ENCODE results near the gene PDE6H. TPM values are rescaled to one million over a fixed set of nuclear protein-coding genes. Genes with fewer than 3 reads are reported as not detected.

Gene PDE6H
- total RNA-seq, 2 experiments from 2014 or later = not detected

- Mint-ChIP-seq H3K27me3 (no peaks in the 10 kb centered on the region), H3K4me1 (peaks cover 50% of the 10 kb centered on the region), H3K27ac (peak overlapping the region; percentile 97), H3K4me3 (peak overlapping the region; percentile 98), H3K9me3 (no peaks in the 10 kb centered on the region), H3K36me3 (peaks cover 46% of the 10 kb centered on the region)
- no peak for DNase-seq
Measured at GRCh38 chr12:14958361-14959125, 14.3 kb upstream of the PDE6H start.

DNA sequence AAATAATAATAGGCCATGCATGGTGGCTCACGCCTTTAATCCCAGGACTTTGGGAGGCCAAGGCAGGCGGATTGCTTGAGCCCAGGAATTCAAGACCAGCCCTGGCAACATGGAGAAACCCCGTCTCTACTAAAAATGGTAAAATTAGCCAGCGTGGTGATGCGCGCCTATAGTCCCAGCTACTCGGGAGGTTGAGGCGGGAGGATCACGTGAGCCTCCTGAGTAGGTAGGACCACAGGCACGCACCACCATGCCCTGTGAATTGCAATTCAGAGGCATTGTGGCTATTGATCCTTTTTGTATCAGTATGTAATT is 13.8 kb upstream of the PDE6H start:
- no peaks in the 10 kb centered on the region for H3K9me3 Mint-ChIP-seq
- H3K4me3 Mint-ChIP-seq = peak overlapping the region; percentile 98
- H3K27me3 Mint-ChIP-seq = no peaks in the 10 kb centered on the region
- H3K36me3 Mint-ChIP-seq = peaks cover 43% of the 10 kb centered on the region
- no peak for DNase-seq
- H3K4me1 Mint-ChIP-seq = peaks cover 50% of the 10 kb centered on the region
- H3K27ac Mint-ChIP-seq = peak overlapping the region; percentile 97

GRCh38 chr12:14959463-14959862 is 13.4 kb upstream of the PDE6H start:
- peak overlapping the region; percentile 97 for H3K27ac Mint-ChIP-seq
- no peak for DNase-seq
- H3K4me3 Mint-ChIP-seq = peak overlapping the region; percentile 98
- H3K9me3 Mint-ChIP-seq = no peaks in the 10 kb centered on the region
- H3K27me3 Mint-ChIP-seq = no peaks in the 10 kb centered on the region
- peaks cover 48% of the 10 kb centered on the region for H3K4me1 Mint-ChIP-seq
- peaks cover 41% of the 10 kb centered on the region for H3K36me3 Mint-ChIP-seq

DNA sequence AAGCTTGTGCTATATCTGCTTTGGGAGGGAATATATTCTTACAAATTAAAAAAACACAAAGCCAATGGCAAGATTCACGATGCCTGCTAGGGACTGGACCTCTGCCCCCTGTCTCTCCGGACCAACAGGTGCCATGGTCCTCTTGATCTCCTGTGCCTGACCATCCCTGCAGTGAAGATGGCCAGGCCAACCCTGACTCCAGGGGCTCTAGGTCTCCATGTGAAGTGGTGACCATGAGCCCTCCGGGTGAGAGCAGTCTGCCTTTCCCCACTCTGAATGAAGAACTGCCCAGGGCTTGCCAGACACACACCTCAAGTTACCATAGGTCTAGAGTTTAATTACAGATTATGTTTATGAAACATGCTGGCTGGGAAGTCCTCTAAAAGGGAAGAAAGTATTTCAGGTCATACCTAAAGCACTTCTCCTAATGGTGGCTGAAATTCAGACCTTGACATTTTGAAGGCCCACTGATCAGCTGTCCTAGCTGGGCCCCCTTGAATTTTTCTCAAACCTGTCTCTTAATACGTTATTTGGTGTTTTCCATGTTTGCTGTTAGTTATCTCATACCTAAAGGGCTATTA is 12.8 kb upstream of the PDE6H start:
- no peaks in the 10 kb centered on the region for H3K27me3 Mint-ChIP-seq
- peaks cover 50% of the 10 kb centered on the region for H3K4me1 Mint-ChIP-seq
- peak overlapping the region; percentile 98 for H3K4me3 Mint-ChIP-seq
- peak overlapping the region; percentile 97 for H3K27ac Mint-ChIP-seq
- H3K36me3 Mint-ChIP-seq = peaks cover 39% of the 10 kb centered on the region
- DNase-seq = no peak
- no peaks in the 10 kb centered on the region for H3K9me3 Mint-ChIP-seq

- Mint-ChIP-seq H3K27ac (peak overlapping the region; percentile 97), H3K36me3 (peaks cover 39% of the 10 kb centered on the region), H3K4me3 (peak overlapping the region; percentile 98), H3K4me1 (peaks cover 53% of the 10 kb centered on the region), H3K27me3 (no peaks in the 10 kb centered on the region), H3K9me3 (no peaks in the 10 kb centered on the region)
- DNase-seq = no peak
Measured at GRCh38 chr12:14960548-14961465, 12.0 kb upstream of the PDE6H start.

DNA sequence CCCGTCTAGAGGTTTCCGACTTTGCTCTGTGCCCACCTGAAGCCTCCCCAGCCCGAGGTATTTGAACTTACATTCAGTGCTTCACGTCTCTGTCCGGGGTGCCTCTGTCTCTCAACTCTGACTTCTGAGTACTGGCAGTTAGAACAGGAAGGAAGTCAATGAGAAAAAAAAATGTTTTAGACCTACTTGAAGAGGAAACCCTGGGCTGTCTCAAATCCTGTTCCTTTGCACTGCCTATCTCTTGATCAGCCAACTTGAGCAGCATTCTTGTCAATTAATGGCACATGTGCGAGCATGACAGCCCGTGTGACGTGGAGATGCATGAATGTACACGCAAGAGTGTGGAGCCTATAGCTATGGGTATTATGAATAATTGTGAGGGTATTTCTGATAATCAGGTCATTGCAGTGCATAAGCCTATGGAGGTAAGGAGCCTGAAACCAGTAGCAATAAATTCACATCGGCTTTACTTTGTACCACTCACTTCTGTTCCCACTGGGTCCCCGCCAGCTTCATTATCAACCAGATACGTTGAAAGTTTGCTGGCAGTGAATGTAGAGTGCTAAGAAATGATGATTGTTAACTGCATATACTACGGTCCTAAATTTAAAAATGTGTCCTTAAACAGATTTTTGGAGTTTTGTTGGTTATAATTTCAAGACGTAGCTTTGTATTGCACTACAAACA is 11.2 kb upstream of the PDE6H start, which contains the start of gene ARHGDIB:
Gene ARHGDIB (minus strand): TSS at position 136 of the 687 bp plus-strand sequence. CDS start 10,889 bp downstream, outside the sequence.
- Mint-ChIP-seq H3K4me1 (peaks cover 48% of the 10 kb centered on the region), H3K36me3 (peaks cover 39% of the 10 kb centered on the region), H3K4me3 (peak within 1 kb of the TSS; percentile 98)

DNA sequence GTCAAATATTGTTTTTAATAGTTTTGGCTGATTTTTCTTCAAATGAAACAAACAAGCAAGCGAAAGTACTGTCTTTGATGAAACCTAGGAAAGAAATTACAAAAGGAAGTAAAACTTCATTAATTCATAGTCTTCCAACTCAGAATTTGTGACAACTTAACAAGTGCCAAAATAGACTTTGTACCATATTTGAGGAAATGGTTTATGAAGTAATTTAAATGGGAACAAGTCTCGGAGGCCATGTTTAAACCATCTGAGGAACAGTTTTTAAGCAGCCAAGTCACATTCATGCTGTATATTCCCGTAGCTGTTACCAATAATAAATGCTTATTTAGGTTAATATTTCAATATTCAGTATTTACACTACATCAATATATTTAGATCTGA is 10.7 kb upstream of the PDE6H start:
- Mint-ChIP-seq H3K27ac (peak overlapping the region; percentile 97), H3K4me1 (peaks cover 44% of the 10 kb centered on the region), H3K27me3 (no peaks in the 10 kb centered on the region), H3K4me3 (peak overlapping the region; percentile 98), H3K9me3 (no peaks in the 10 kb centered on the region), H3K36me3 (peaks cover 37% of the 10 kb centered on the region)
- DNase-seq = no peak

More for the DNA sequence above, 11.2 kb upstream of the PDE6H start, which contains the start of gene ARHGDIB:
- Mint-ChIP-seq H3K27me3 (no peaks in the 10 kb centered on the region), H3K9me3 (no peaks in the 10 kb centered on the region), H3K27ac (peak within 1 kb of the TSS; percentile 97)
- DNase-seq = peak; percentile 78

- H3K4me3 Mint-ChIP-seq = peak overlapping the region; percentile 98
- no peaks in the 10 kb centered on the region for H3K9me3 Mint-ChIP-seq
- H3K27me3 Mint-ChIP-seq = no peaks in the 10 kb centered on the region
- DNase-seq = no peak
- H3K27ac Mint-ChIP-seq = peak overlapping the region; percentile 97
- peaks cover 31% of the 10 kb centered on the region for H3K36me3 Mint-ChIP-seq
- peaks cover 43% of the 10 kb centered on the region for H3K4me1 Mint-ChIP-seq
Measured at GRCh38 chr12:14962797-14963196, 10.0 kb upstream of the PDE6H start.

DNA sequence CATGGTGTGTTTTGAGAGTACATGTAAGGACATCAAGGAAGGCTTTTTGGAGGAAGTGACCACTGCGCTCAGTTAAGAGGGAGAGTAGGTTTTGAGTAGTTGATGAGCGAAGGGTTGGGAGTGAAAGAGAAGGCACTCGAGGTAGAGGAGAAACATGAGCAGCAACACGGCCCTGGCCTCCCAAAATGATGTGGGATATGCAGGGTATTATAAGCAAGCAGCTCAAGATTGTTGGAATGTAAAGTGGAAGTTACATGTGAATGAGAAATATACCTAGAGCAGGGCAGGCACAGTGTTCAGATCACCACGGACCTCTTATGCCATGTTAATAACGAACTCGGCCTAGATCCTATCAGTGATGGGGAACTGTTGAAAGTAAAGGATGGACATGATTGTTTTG is 9.3 kb upstream of the PDE6H start:
- Mint-ChIP-seq H3K4me3 (peak overlapping the region; percentile 36), H3K27me3 (no peaks in the 10 kb centered on the region), H3K27ac (peak overlapping the region; percentile 90), H3K4me1 (peaks cover 43% of the 10 kb centered on the region), H3K9me3 (no peaks in the 10 kb centered on the region), H3K36me3 (peaks cover 26% of the 10 kb centered on the region)
- no peak for DNase-seq

DNA sequence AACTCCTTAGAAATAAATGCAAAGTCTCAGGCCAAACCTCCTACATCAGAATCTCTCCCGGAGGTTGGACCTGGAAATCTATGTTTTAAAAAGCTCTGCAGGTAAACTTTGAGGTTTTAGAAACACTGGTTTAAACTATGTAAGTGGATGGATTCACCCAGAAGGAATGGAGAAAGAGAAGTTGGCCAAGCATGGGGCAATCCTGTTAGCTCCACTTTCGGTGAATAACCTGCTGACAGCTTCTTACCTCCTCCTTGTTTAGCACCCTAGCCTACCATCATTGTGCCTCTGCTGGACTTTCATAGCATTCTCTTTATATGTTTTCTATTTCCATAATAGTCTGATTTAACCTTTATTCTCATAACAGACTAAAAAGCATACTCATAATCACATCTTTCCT is 8.4 kb upstream of the PDE6H start:
- Mint-ChIP-seq H3K27me3 (no peaks in the 10 kb centered on the region), H3K27ac (peak overlapping the region; percentile 90), H3K4me1 (peaks cover 44% of the 10 kb centered on the region), H3K36me3 (peaks cover 17% of the 10 kb centered on the region), H3K4me3 (no peak overlapping the region), H3K9me3 (no peaks in the 10 kb centered on the region)
- no peak for DNase-seq

DNA sequence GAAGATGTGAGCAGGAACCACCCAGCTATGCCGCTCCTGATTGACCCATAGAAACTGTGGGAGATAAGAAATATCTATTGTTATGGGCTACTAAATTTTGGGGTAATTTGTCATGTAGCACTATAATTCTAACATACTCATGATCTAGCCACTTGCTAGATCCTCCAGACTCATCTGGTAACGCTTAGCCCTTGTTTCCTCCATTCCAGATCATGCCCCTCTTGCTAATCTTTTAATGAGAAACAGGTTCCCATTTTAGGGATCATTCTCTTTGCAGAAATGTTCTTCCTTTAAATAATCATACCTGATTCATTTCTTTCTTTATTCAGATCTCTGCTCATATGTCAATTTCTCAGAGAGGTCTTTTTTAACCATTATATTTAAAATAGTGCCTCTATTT is 7.6 kb upstream of the PDE6H start:
- DNase-seq = no peak
- H3K36me3 Mint-ChIP-seq = peaks cover 13% of the 10 kb centered on the region
- H3K4me1 Mint-ChIP-seq = peaks cover 45% of the 10 kb centered on the region
- H3K4me3 Mint-ChIP-seq = no peak overlapping the region
- H3K27me3 Mint-ChIP-seq = no peaks in the 10 kb centered on the region
- peaks cover 4% of the 10 kb centered on the region for H3K9me3 Mint-ChIP-seq
- H3K27ac Mint-ChIP-seq = peak overlapping the region; percentile 90

DNA sequence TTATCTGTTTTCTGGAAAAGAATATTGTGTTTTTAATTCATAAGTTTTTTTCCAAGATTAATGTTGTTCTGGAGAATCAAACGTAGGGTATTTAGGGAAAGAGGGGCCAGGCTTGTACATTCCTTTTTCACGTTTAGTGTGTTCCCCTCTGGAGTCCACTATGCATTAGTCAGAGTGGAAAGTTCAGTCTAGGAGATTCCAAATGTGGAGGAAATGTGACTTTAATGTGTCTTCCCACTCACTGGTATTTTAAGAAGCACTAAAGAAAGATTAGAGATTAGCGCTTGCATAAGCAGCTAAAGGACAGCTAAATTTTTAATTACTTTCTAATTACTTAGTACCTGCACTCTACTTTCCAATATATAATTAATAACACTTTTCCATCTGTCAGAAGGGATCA is 4.4 kb upstream of the PDE6H start:
- peaks cover 54% of the 10 kb centered on the region for H3K4me1 Mint-ChIP-seq
- no peaks in the 10 kb centered on the region for H3K27me3 Mint-ChIP-seq
- no peak overlapping the region for H3K27ac Mint-ChIP-seq

GRCh38 chr12:14970473-14970872 is 2.4 kb upstream of the PDE6H start:
- no peaks in the 10 kb centered on the region for H3K27me3 Mint-ChIP-seq
- DNase-seq = no peak
- peaks cover 3% of the 10 kb centered on the region for H3K36me3 Mint-ChIP-seq
- no peak overlapping the region for H3K27ac Mint-ChIP-seq
- H3K4me3 Mint-ChIP-seq = no peak overlapping the region
- peaks cover 5% of the 10 kb centered on the region for H3K9me3 Mint-ChIP-seq
- peaks cover 39% of the 10 kb centered on the region for H3K4me1 Mint-ChIP-seq

More for the DNA sequence above, 4.4 kb upstream of the PDE6H start:
- Mint-ChIP-seq H3K36me3 (peaks cover 3% of the 10 kb centered on the region), H3K4me3 (no peak overlapping the region), H3K9me3 (peaks cover 5% of the 10 kb centered on the region)
- no peak for DNase-seq

DNA sequence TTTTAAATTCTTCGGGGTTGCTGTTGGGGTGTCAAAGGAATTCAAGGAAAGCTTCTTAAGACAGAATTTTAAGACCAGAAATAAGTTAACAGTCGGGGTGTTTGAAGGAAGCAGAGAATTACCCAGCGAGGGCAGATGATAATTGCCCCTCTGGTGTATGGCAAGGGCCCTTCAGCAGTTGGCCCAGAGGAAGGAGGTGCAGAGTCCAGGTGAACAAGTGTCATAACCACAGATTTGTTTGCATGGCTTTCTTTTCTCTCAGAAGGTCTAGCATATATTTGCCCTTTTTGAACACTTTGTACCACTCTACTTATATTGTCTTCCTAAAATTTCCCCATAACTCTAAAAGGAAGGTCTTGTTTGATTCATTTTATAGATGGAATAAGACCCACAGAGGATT is 1.8 kb downstream of the PDE6H start:
- Mint-ChIP-seq H3K27ac (no peak overlapping the region), H3K27me3 (no peaks in the 10 kb centered on the region), H3K4me3 (no peak overlapping the region), H3K4me1 (peaks cover 37% of the 10 kb centered on the region), H3K9me3 (peaks cover 5% of the 10 kb centered on the region), H3K36me3 (peaks cover 3% of the 10 kb centered on the region)
- DNase-seq = no peak
